Stimulated activated CD4-positive, alpha-beta T cell treated with anti-CD3 and anti-CD28 coated beads, Interleukin-2, amount 100 ng/mL, for 48 hours (primary cell): Measurements from ENCODE around the gene POLR2F.
"Not testable (repeated sequence)": the region's sequence is repeated elsewhere in the genome, so short reads cannot be mapped to it uniquely, and the experiment has no call there.

Experiments
- DNase-seq, 2 donors: peaks; one replicate each; pipeline ENCODE4 v3.0.0-alpha.2; 2020

POLR2F gene

DNA sequence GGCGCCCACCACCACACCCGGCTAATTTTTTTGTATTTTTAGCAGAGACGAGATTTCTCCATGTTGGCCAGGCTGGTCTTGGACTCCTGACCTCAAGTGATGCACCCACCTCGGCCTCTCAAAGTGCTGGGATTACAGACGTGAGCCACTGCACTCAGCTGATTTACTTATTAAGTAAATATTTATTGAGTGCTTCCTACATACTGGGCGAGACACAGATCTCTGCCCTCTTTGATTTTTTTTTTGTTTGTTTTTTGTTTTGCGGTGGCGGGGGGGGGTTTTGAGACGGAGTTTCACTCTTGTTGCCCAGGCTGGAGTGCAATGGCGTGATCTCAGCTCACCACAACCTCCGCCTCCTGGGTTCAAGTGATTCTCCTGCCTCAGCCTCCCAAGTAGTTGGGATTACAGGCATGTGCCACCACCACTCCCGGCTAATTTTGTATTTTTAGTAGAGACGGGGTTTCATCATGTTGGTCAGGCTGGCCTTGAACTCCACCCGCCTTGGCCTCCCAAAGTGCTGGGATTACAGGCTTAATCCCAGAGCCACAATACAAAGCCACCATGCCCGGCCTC lies 2.4 kb downstream of the POLR2F start:
- not testable (repeated sequence) for DNase-seq

DNA sequence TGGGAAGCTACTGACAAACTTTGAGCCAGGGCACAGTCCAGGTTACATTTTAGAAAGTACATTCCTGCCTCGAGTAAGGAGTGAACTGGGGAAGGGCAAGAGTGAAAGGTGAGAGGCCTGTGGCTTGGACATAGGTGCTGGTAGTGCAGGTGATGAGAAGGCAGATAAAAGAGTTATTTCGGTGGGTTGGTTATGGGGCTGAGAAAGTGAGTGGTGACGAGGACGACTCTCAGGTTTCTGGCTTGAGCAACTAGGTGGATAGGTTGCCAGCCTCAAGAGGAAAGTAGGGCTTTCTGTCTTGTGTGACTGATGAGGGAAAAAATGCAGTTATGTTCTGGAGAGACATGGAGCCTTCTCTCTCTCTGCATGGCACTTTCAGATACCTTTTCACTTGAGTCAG lies 3.7 kb downstream of the POLR2F start:
- DNase-seq: no peak

DNA sequence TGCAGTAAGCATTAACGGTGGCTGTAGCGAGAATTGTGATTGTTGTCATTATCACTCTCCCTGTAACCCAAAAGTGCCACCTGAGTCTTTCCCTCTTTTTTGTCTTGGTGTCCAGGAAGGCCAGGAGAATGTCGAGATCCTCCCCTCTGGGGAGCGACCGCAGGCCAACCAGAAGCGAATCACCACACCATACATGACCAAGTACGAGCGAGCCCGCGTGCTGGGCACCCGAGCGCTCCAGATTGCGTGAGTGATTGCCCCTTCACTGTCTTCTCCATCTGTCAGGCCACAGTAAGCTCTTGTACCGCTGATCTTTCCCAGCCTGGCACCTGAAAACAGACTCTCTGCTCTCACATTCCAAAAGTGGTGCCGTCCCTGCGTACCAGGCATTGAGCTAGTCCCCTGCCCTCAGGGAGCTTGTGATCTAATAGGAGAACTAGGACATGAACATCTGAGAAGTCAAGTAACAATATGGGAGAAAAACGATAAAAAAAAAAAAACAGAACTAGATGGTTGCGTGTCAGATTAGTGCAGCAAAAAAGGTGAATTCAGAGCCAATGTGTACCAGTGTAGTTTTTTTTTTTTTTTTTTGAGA lies 5.8 kb downstream of the POLR2F start:
- no peak for DNase-seq

DNA sequence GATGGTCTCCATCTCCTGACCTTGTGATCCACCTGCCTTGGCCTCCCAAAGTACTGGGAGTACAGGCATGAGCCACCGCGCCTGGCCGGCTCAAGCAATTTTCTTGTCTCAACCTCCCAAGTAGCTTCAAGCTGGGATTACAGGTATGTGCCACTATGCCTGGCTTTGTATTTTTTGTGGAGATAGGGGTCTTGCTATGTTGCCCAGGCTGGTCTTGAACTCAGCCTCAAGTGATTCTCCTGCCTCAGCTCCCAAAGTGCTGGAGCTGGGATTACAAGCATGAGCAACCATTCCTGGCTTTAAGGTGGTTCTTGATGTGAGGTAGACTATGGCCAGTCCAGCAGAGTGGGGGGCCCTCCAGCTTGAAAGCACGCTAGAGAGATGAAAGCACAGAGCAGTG lies 7.6 kb downstream of the POLR2F start:
- DNase-seq: no peak

DNA sequence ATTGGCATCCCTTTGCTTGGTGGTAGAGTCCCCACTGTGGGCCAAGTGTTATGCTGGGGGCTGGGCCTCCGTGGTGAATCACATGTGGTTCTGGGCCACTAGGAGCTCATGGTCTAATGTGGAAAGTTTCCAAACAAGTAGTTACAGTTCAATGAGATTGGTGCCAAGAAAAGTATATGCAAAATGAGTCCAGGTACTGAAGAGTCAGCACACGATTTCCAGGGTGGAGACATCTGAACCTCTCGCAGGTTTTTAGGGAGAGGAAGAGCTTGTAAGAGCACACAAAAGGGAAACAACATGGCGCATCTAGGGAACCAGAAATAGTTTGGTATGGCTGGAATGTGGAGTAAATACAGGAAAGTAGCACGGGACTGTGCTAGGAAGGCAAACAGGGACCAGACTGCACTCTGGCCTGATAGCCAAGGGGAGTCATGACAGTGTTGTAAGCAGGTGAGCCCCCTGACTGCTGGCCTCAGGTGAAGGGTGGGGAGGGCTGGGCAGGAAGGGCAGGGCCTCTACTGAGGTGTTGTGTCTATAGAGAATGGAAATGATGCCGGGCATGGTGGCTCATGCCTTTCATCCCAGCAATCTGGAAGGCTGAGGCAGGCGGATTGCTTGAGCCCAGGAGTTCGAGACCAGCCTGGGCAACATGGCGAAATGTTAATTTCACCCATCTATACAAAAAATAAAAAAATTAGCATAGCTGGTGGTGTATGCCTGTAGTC lies 12.6 kb downstream of the POLR2F start:
- no peak for DNase-seq

DNA sequence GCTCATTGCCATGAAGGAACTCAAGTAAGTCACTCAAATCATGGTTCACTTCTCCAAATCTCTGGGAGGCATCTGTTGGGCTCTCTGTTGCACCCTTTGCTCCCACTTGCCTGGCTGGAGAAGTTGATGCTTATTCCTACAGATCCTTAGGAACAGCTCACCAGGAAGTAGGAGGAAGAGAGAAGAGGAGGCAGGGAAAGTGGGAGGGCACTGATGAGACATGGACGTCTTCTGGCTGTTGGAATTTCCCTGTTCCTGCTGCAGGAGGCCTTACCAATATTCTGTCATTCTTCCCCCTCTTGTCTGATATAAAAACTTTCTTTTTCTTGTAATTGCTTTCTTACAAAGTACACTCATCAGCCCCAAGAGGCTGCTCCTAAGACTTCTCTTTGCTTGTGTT lies 13.6 kb downstream of the POLR2F start:
- no peak for DNase-seq

DNA sequence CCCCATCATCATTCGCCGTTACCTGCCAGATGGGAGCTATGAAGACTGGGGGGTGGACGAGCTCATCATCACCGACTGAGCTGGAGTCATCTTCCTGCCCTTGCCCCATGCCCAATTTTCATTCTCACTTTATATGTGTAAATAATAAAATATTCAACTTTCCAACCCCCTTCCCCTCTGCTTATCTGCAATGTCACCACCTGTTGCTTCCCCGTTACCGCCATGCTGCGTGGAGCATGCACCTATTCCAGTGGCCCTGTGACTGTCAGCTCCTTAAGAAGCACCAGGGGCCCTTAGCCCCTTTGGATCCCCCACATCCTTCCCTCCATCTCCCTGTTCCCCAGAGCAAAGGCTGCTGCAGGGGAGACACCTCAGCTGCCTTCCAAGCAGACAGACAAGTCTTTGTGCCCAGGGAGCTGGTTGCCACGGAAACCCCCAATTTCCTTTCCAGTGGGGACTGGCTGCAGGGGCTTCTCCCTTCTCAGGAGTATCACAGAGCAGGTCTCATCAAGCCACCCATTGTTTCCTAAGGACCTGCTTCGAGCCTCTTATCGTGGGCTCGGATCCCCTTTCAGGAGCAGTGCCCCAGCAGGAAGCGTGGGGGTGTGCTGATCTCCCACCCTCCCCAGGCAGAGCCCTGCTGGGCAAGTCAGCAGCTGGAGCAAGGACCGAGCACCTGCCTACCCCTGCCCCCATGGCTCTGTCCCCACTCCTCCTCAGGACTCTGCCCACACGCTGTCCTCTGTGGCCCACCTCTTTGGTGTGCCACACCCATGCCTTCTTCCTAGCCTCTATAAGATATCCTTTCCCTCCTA lies 14.3 kb downstream of the POLR2F start:
- no peak for DNase-seq

DNA sequence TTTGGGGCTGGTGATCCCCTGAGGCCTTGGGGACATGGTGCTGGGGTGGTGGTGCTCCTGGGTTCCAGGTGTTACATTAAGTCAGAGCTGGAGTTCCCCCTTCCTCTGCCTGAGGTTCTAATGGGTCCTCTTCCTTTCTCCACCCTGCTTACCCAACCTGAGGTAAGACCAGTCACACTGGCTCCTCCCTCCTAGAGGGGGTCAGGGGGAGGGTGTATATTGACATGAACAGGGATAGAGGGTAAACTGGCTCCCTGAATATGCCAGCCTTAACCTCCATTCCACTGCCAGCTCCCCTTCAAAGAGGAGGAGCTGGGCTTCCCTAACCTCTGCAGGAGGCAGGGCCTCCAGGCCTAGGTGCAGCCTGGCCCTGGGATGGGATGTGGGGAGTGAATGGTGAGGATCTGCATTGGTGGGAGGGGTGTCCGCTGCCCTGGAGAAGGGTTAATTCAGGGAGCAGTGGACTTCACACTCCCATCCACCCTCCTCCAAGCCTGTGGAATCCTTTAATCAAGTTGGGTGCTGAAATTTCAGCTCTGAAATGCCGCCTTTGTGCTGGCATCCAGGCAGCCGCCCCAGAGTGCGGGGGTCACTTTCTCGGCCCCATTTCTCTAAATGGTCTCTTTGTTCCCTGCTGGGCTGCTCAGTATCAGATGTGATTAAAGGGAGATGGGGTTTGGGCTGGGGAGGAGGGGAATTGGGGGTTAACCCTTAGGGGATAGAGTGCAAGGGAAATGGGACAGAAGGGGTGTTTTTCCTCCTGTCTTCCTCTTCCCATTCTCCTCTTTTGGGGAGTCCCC lies 15.2 kb downstream of the POLR2F start:
- no peak for DNase-seq

DNA sequence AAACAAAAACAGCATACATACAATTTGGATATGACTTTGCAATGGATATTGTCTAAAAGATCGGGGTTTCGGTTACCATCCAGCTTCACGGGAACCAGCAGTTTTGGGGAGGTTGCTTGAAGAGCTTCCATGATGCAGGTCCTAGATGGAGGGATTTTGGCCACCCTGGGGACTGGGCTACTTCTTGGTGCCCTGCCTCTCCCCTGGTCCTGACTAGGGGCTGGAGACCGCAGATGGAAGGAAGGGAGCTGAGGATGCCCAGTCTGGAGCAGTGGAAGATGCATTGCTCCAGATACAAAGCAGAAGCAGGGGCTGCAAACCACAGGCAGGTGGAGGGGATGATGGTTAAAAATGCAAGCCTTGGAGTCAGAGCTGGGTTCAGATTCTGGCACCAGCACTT lies 17.4 kb downstream of the POLR2F start:
- no peak for DNase-seq

DNA sequence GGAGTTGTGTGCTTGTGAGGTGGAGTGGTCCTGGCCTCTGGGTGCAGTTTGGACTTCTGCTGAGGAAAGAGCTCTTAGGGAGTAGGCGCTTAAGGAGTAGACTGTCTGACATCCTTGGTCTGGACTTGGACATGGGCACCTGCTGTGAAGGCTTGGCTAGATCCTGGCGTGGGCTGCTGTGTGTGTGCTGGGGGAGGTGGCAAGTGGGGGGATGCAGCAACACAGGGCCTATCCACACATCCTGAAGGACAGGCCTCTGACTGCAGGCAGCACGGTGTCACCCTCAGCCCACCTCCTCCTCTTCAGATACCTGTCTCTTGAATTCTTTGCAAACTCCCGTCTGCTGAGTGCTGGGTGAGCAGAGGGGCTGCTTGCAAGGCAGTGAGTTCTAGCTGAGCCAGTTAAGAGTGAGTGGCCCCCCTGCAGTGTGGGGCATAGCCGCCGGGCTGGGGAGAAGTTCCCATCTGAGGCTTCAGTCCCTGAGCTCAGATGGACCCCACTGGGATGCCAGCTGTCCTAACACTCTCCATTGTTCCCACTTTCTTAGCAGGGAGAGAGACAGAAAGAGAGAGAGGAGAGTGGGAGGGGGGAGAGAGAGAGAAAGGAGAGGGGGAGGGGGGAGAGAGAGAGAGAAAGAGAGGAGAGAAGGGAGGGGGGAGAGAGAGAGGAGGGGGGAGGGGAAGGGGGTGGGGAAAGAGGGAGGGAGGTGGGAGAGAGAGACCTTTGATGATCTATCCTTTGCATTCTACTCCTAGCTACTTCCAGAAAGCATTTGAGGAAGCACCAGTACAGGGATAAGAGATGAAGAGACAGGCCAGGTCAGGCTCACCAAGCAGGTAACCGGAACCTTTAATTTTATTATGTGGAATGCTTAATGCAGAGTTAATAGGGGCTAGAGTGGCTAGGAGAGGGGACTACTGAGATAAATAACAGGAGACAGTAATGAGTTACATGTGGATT lies 18.3 kb downstream of the POLR2F start:
- DNase-seq: no peak

DNA sequence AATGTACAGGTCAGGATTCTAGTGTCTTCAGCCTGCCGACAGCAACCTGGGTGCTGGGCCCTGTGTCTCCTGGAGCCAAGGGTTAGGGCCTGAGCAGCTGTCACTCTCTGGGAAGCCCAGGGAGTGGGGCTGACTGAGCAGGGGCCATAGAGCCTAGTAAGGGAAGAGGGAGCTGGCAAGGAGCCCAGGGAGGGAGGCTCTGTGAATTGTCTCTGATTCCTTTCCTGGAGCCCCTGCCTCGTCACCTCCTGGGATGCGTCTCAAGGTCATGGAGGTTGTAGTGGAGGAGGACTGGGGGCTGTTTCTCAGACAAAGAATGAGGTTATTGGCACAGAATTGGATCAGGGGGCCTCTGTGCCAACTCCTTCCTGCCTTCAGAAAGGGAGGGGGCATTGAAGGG lies 19.0 kb downstream of the POLR2F start:
- no peak for DNase-seq

DNA sequence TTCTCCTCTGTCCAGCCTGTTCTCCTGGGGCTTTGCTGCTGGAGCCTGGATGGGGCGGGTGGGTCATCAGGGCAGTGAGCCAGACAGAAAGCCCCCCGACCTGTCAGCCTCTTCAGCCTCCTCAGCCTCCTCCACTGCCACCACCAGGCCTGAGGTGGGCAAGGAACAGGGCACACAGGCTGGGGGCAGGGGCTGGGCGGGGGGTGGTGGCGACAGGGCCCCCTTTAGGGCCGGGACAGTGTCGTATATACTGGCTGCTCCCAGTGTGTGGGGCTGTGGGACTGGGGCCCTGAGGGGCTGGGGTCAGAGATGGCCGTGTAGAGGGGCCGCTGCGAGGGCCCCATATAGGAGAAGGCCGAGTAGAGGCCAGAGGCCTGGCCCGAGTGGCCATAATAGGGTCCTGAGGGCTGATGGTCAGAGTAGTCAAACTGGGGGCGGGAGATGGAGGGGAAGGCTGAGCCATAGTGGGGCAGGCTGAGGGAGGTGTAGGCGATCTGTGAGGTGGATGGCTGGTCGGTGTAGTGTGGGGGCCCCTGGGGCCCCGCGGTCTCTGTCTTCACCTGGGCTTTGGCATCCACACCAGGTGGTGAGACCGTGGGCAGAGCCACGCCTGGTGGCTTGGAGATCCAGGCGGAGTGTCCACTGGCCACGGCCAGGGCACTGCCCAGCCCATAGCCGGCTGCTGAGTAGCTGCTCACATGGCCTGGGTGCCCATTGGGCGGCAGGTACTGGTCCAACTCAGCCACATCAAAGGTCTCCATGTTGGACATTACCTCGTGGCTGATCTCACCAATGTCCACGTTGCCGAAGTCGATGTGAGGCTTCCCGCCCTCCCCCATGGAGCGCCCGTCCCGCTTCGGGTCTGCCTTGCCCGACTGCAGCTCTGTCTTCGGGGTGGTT lies 20.0 kb downstream of the POLR2F start:
- no peak for DNase-seq

DNA sequence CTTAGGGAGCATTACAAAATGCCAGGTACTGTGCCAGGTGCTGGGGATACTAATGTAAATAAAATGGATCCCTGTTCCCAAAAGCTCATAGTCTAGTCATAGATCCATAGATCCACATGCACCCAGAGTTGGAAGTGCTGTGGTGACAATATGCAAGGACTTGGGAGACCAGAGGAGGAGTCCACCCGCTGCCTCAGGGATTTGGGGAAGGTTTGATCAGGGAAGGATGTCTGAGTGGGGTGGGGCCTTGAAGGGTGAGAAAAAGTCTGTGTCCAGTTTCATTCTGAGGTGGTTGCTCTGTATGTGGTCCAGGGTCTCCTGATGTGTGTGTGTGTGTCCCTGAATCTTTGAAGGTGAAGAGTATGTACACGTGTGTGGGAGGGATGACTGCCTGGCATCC lies 21.7 kb downstream of the POLR2F start:
- DNase-seq: no peak

DNA sequence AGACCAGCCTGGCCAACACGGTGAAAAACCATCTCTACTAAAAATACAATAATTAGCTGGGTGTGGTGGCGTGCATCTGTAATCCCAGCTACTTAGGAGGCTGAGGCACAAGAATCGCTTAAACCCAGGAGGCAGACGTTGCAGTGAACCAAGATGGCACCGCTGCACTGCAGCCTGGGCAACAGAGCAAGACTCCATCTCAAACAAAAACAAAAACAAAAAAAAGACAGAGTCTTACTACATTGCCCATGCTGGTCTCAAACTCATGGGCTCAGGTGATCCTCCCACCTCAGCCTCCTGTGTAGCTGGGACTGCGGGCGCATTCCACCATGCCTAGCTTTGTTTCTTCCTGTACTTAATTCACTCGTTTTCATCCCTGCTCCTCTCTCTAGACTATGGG lies 22.5 kb downstream of the POLR2F start:
- DNase-seq: not testable (repeated sequence)

DNA sequence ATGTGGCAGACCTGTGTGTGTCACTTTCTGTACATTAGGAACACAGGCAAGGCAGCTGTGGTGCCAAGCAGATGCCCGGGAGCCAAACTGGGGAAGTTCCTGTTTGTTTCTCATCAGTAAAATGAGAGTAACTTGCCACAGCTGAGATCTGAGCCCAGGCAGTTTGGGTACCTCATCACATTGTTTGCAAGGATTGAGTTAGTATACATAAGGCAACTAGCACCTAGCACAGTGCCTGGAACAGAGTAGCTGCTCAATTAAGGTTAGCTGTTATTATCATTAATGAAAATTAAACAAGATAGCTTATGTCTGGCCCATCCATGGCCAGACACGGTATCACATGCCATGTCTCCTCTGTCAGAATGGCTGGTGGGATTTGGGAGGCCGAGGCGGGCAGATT lies 23.0 kb downstream of the POLR2F start:
- DNase-seq: no peak

DNA sequence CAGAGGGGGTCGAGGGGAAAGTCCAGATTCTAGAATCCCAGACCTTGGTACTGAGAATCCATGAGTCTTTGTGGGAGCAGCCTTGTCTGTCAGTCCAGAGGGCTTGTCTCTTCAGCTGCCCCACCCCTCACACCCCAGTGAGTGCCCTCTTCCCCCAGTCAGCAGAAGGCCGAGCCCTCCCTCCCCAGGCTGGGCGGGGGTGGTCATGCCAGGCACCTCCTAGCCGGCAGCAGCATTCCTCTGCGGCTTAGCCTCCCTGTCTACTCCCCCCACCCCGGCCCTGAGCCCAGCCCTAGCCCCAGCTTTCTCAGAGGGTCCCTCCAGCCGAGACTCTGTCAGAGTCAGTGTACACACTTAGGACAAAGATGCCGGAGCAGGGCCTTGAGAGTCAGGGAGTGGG lies 26.3 kb downstream of the POLR2F start:
- DNase-seq: no peak

DNA sequence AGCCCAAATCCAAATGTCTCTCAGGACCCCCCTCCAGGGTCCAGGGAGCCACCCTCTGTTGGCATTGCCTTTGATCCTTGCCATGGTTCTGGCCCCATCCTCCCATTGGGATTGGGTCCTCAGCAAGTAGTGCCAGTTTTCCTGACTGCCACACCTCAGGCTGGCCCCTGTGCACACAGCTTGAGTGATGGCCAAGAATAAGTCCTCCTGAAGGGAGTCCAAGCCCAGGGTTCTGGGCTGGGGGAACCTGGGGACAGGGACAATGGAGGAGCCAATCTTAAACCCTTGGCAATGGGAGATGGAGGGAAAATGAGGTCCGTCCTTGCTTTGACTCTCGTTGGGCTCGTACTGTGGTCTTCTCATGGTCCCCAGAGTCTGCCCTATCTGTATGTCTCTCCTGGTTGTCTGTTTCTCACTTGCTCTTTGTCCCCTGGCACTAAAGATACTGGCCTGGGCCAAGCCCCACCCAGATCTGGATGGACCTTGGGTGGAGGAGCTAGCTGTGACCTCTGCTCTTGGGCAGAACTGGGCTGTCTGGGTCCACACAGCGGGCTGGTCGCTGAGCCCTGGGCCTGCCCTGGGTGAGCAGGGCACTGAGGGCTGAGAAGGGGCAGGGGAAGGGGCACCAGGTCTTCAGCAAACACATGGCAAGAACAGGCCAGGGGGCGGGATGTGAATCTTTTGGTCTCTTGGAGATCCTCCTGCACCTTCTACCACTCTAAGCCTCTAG lies 27.9 kb downstream of the POLR2F start:
- DNase-seq: no peak

DNA sequence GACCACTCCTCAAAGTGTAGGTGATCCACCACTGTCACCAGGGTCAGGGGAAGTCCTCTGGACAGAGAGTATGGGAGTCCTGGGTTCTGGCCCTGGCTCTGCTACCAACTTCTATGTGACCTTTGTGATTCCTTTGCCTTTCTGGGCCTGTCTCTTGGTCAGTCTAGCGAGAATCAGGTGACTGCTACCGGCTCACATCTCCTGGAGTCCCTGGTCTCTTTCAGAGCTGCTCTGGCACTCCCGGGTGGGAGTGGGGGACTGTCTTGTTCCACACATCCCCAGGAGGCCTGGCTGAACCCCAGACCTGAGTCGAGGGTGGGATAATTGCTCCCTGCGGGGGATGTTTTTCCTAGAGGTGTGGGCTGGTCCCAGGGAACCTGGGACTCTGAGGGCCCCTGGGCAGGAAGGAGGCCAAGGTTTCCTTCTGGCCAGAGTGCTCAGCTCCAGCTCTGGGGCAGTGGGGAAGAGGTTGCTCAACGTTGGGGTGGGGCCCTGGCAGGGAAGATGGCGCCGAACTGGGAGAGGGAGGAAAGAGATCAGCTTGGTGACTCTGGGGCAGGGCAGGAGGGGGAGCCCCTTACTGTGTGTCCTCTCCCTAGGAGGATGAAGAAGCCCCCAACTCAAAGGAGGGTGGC lies 28.8 kb downstream of the POLR2F start:
- no peak for DNase-seq
